NCI-H82 treated with DMSO at 0.1 percent for 48 hours (cell line): ENCODE data around the gene INSYN1.

Source experiments
- DNase-seq: peaks from one replicate; lab custom pipeline; 2025; ENCODE audit not compliant: unreplicated experiment; lab: John Stamatoyannopoulos, UW

Gene INSYN1

GRCh38 chr15:73777741-73778140 lies 24.6 kb upstream of the INSYN1 start:
- DNase-seq: no peak

DNA sequence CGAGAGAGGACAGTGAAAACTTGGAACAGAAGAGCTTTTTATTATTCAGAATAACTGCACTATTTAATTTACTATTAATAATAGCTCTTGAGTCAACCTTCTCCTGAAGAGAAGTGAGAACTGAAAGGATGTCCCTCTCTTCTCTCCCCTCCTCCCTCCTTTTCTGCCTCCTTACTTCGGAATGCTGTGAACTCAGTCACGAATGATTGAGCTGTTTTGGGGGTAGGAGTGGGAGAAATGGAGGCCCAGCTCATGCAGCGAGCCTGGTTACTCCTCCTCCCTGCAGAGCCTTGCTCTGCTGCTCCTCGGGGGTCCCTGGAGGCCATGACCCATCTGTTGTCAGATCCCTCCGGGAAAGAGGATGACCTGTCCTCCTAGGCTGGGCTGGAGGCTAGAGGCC lies 20.3 kb upstream of the INSYN1 start:
- no peak for DNase-seq

GRCh38 chr15:73771385-73772045 lies 18.4 kb upstream of the INSYN1 start:
- no peak for DNase-seq

GRCh38 chr15:73770050-73770449 lies 16.9 kb upstream of the INSYN1 start:
- no peak for DNase-seq

DNA sequence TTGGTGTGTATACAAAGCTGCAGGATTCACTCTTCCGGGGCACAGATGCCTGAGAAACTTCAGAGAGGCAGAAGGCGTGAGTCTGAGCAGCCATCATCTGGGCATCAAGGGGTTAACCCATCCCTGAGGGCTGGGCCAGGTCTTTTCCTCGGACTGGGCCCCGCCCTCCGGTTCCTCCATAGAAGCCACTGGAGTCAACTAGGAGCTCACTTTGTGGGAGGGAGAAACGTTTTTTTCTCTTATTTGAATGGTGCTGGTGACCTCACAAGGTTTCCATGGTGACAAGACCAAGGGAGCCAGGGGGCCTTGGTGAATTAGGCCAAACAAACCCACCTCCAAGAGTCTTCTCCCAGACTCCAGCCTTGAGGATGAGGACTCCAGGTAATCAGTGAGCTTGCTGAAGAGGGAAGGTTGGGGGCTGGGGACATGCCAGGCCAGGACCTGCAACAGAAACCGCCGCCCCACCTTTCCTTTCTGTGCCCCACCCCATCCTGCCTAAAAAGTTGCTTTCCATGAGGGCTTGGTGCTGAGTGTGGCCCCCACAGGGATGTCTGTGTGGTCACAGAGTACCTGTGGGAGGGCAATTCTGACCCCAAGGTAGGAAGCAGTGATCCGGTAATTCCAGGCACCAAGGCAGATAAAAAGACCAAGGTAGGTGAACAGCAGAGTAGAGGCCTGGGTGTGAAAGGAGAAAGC lies 14.8 kb upstream of the INSYN1 start:
- DNase-seq: no peak

- no peak for DNase-seq
These were observed 13.4 kb upstream of the INSYN1 start for GRCh38 chr15:73766598-73766997.

DNA sequence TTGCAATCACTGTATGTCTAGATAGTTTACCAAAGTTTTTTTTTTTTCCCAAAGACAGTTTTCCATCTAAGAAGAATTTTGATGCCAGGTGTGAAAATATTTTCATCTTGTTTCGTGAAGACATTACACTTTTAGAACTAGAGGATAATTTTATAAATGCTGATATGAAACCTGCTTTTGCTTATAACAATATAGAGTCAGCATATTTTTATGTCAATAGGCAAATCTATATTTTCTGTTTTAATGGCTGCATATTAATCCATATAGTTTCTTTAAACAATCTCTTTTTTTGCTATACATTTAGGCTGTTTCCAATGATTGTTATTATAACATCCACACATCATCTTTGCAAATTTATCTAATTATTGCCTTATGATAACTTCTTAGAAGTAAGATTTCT lies 12.6 kb upstream of the INSYN1 start:
- no peak for DNase-seq

DNA sequence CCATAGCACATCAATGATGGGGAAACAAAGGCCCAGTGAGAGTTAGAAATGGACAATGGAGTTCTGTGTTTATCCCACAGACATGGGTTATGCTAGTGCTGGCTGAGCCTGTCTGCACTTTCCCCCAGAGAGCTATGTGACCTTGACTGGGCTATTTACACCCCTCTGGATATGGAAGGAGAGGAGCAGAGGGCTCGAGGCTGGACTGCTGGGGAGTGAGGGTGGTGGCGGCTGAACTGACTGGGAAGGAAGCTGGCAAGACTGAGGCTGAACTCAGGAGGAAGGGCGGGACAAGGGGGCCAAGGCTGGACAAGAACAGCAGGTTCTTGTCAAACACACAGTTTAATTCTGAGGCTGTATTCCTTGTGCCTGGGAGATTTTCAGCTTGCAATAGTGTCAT lies 10.8 kb upstream of the INSYN1 start:
- no peak for DNase-seq

- DNase-seq: no peak
These were observed 7.5 kb upstream of the INSYN1 start for GRCh38 chr15:73760330-73761329.

DNA sequence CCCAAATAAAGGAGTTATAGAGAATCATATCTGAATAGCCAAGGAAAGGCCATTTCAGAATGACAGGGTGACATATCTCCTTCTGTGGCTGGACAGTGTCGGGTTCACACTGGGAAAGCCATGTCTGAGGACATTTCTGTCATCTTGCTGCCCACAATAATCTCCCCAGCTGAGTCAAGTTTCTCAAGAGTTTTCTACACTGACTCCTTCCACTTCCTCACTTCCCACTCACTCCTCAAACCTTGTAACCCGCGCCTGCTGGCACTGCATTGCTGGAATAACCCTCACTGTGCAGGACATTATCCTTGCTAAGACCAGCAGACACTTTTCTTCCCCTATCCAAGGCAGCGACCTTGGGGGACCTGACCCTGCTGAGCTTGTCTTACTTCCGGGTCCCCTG lies 5.3 kb upstream of the INSYN1 start:
- no peak for DNase-seq

DNA sequence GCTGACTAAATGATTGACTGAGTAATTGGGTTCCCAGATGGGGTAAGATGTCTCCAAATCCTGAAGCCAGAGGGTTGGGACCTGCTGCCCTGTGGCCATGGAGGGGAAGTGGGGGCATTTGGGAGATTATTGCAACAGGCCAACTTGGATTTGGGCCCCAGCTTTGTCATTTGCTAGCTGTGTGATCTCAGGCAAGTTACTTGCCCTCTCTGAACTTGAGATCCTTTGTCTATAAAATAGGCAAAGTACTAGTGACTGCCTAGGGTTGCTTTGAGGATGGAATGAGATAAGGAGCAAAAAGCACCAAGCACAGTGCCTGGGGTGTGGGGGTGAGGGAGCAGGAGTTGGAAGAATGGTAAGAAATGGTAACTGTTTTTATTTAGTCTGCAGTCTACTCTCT lies 4.4 kb upstream of the INSYN1 start:
- DNase-seq: no peak

GRCh38 chr15:73756947-73757513 lies 3.9 kb upstream of the INSYN1 start:
- DNase-seq: no peak

GRCh38 chr15:73756390-73756789 lies 3.2 kb upstream of the INSYN1 start:
- no peak for DNase-seq

GRCh38 chr15:73755946-73756345 lies 2.8 kb upstream of the INSYN1 start:
- DNase-seq: no peak

DNA sequence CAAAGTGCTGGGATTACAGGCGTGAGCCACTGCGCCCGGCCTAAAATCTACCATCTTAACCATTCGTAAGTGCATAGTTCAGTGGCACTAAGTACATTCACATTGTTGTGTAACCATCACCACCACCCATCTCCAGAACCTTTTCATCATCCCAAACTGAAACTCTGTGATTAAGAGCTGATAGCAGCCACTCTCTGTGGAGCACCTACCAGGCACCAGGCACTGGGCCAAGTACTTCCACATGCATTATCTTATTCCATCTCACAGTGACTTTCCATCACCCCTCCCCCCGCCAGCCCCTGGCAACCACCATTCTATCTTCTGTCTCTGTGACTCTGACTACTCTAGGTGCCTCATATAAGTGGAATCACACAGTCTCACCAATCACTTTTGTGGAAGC lies 2.3 kb upstream of the INSYN1 start:
- no peak for DNase-seq

- no peak for DNase-seq
These were observed 1.3 kb upstream of the INSYN1 start for GRCh38 chr15:73754461-73754860.

- no peak for DNase-seq
These were observed 351 bp downstream of the INSYN1 start for GRCh38 chr15:73752806-73753193.

GRCh38 chr15:73751899-73752805 lies 999 bp downstream of the INSYN1 start:
- DNase-seq: no peak

DNA sequence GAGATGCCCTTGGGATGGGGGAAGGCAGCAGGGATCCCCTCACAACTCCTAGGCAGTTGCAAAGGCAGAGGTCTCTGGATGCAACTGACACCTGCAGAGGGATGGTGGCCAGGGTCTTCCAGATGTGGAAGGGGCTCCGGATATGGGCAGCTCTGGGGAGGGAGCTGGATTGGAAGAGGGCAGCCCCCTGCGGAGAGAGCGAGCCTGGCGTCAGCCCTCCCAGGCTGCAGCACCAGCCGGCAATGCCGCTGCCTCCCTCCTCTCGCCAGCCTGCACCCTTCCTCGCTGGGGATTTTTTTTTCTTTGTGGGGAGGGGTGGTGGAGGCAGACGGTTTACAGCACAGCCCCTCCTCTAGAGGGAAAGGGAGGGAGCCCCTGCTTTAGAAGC lies 1.6 kb downstream of the INSYN1 start:
- no peak for DNase-seq

DNA sequence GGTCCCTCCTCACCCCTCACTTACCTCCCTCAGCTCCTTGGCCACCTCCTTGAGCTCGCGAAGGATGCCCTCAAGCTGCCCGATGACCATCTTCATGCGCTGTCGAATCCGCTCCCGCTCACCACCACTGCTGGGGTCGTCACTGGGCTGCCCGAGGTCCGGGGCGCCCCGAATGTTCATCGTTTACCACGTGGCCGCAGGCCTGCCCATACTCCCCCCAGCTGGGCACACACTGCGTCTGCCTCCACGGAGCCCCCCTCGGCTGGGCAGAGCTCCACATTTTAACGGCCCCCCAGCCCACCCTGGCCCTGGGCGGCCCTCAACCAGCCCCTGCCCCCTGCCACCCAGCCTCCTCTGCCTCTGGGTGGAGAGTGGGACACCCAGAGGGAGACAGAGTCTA lies 2.2 kb downstream of the INSYN1 start:
- no peak for DNase-seq
